Esophagus muscularis mucosa (tissue), 3 donors: ENCODE data around the gene FXYD4.

Source experiments
- CTCF ChIP-seq, 3 experiments: fragments of 200-600 bp in 2 of 3; fragments of 450-650 bp in 1 of 3; sonication (generic) in 2 of 3; IDR thresholded peaks; one replicate each; pipeline ENCODE4 v1.5.1; 2017 to 2019; ENCODE audit warnings: antibody characterized with exemption in 3 of 3, mild to moderate bottlenecking in 2 of 3, moderate library complexity in 1 of 3
- POLR2A ChIP-seq: fragments of 450-650 bp; IDR thresholded peaks from one replicate; pipeline ENCODE4 v1.6.1; 2017; ENCODE audit warnings: antibody characterized with exemption, moderate library complexity, mild to moderate bottlenecking, low read depth
- POLR2AphosphoS5 ChIP-seq, 2 donors: sonication (generic); formaldehyde crosslinking; IDR thresholded peaks; one replicate each; pipeline ENCODE4 v1.6.1; 2017; ENCODE audit warnings: antibody characterized with exemption in 2 of 2

DNA sequence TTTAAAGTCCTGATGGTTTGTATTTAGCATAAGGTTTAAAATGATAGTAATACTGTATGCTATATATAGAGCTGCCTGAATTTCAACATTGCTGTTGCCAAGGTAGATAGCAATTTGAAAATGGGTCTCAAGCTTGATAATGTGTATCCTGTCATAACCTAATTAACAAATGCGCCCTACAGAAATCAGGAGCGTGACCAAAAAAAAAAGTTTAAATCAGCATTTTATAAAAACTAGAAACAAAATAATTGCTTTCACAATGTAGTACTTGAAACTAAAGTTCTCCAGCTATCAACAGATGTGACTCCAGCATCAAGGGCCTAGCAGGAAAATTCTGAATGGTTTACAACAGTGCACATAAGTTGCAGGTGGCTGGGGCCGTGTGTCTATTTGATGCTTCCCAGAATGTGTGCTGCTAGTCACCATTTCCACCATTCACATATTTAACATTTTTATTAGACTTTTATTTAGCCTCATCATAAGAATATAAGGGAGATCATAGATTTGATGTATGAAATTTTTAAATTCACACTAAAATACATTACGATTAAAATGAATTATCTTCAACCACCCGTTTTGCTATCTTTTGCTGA, 14.1 kb downstream of the FXYD4 start:
- TF ChIP-seq CTCF (IDR thresholded peaks at IDR 0.05), result no peak
- TF ChIP-seq POLR2A, result no peak
- TF ChIP-seq POLR2AphosphoS5 (IDR thresholded peaks at IDR 0.05), result no peak
